ENCODE results near the gene PDGFC.

- no peak for TF ChIP-seq CTCF (IDR thresholded peaks at IDR 0.05)
- TF ChIP-seq SIN3A (IDR thresholded peaks at IDR 0.05; ENCODE audit: borderline replicate concordance, insufficient read depth, low read depth, low read length) = no peak
- TF ChIP-seq POLR2AphosphoS5 (IDR thresholded peaks at IDR 0.05; ENCODE audit: low read depth, low read length) = no peak
These were observed 197.8 kb downstream of the PDGFC start for GRCh38 chr4:156773648-156774357.

Measured in Panc1 (cell line).